Sigmoid colon (tissue), 7 donors: ENCODE measurements around the gene UGT1A1. TPM values are rescaled to one million over a fixed set of nuclear protein-coding genes. Genes with fewer than 3 reads are reported as not detected.

Experiments
- DNase-seq: peaks from one replicate; pipeline ENCODE4 v3.0.0-alpha.2; 2019
- H3K27ac ChIP-seq, 4 donors: fragments of 200-600 bp; sonication (generic); one replicate each; pipeline ENCODE4 v1.5.1; 2016 to 2019; ENCODE audit warnings: mild to moderate bottlenecking in 1 of 4
- H3K27me3 ChIP-seq, 3 donors: fragments of 200-600 bp; sonication (generic); one replicate each; pipeline ENCODE4 v1.5.1; 2019; ENCODE audit warnings: mild to moderate bottlenecking in 1 of 3
- H3K36me3 ChIP-seq, 4 donors: fragments of 200-600 bp; sonication (generic); one replicate each; pipeline ENCODE4 v1.5.1; 2016 to 2019
- H3K4me1 ChIP-seq, 4 donors: fragments of 200-600 bp; sonication (generic); one replicate each; pipeline ENCODE4 v1.5.1; 2017 to 2019
- H3K4me3 ChIP-seq, 4 donors: fragments of 200-600 bp; sonication (generic); one replicate each; pipeline ENCODE4 v1.5.1; 2017 to 2019; ENCODE audit warnings: mild to moderate bottlenecking in 2 of 4, moderate library complexity in 1 of 4
- H3K9me3 ChIP-seq, 4 donors: fragments of 200-600 bp in 3 of 4; sonication (generic) in 3 of 4; one replicate each; pipeline versions ENCODE4 v1.5.1 to v1.6.1; 2013 to 2019
- EP300 ChIP-seq, 4 donors: sonication (generic); formaldehyde crosslinking; IDR thresholded peaks; one replicate each; pipeline ENCODE4 v1.6.1; 2017; ENCODE audit warnings: antibody characterized with exemption in 4 of 4
- POLR2A ChIP-seq, 2 donors: fragments of 450-650 bp; IDR thresholded peaks; one replicate each; pipeline ENCODE4 v1.6.1; 2016; ENCODE audit warnings: antibody characterized with exemption in 2 of 2, mild to moderate bottlenecking in 2 of 2, moderate library complexity in 2 of 2
- POLR2AphosphoS5 ChIP-seq, 4 donors: sonication (generic); formaldehyde crosslinking; IDR thresholded peaks; one replicate each; pipeline ENCODE4 v1.6.1; 2017; ENCODE audit warnings: antibody characterized with exemption in 4 of 4
- WGBS, 2 donors: extraction: QIAGEN DNeasy Blood & Tissue Kit; methylation state at CpG; one replicate each; pipeline ENCODE4 v1.1.7; 2013; 5-methylcytosine and 5-hydroxymethylcytosine counted together
- intact Hi-C: fragments of 100-400 bp; cut with DNase I; formaldehyde crosslinking; loops from one replicate; pipeline ENCODE4 v1.15.1; 2023
- polyA plus RNA-seq, 3 donors: library from polyadenylated mRNA; stranded (reverse); fragments of 200-250 nt; gene quantifications; one replicate each; pipeline ENCODE4 v1.2.3, GENCODE V29; 2013
- total RNA-seq, 4 donors: library from RNA; depleted of rRNA; stranded (reverse); fragments of >200 nt; gene quantifications; one replicate each; pipeline ENCODE4 v1.1.0, GENCODE V29; 2016
- TF ChIP-seq, protein P1 (sequence below), 4 experiments: fragments of 450-650 bp in 3 of 4; fragments of 200-600 bp in 1 of 4; IDR thresholded peaks; one replicate each; pipeline ENCODE4 v1.5.1; 2016 to 2019; ENCODE audit warnings: antibody characterized with exemption in 4 of 4, mild to moderate bottlenecking in 3 of 4, moderate library complexity in 2 of 4
- donor health status: healthy with polysubstance abuse.
- donor health status: Bipolar disorder and iron deficiency.
- donor health status: healthy.

The UGT1A1 gene
- total and polyA plus RNA-seq, 7 donors = 0.74 to 2.8 (median 1.8) TPM; not detected in 4

DNA sequence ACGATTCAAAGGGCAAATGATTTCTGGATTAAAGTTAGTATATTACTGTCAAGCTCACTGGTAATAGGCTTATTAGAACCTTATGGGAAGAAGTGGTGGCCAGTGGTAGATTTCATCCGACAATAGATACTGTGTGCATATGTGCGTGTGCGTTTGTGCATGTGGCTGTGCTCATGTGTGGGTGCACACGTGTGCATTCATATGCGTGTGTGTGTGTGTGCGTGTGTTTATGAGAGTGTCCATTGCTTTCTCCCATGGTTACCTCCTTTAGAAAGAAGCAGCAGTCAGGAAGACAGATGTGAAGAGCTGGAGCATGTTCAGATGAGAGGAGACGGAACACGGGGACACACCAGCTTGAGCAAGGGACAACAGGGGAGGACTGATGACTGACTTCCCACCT, 9.2 kb downstream of the UGT1A1 start:
- 94 to 96% methylated on average over 9 of the region's 9 CpGs for WGBS, 2 donors
- intact Hi-C loops = no loop called here
- no peaks in the 10 kb centered on the region for H3K9me3 ChIP-seq
- TF ChIP-seq POLR2AphosphoS5 (IDR thresholded peaks at IDR 0.05) = no peak
- TF ChIP-seq, protein P1, sequence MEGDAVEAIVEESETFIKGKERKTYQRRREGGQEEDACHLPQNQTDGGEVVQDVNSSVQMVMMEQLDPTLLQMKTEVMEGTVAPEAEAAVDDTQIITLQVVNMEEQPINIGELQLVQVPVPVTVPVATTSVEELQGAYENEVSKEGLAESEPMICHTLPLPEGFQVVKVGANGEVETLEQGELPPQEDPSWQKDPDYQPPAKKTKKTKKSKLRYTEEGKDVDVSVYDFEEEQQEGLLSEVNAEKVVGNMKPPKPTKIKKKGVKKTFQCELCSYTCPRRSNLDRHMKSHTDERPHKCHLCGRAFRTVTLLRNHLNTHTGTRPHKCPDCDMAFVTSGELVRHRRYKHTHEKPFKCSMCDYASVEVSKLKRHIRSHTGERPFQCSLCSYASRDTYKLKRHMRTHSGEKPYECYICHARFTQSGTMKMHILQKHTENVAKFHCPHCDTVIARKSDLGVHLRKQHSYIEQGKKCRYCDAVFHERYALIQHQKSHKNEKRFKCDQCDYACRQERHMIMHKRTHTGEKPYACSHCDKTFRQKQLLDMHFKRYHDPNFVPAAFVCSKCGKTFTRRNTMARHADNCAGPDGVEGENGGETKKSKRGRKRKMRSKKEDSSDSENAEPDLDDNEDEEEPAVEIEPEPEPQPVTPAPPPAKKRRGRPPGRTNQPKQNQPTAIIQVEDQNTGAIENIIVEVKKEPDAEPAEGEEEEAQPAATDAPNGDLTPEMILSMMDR (IDR thresholded peaks at IDR 0.05) = no peak
- no peak for TF ChIP-seq POLR2A (IDR thresholded peaks at IDR 0.05)
- TF ChIP-seq EP300 (IDR thresholded peaks at IDR 0.05) = no peak
- H3K4me3 ChIP-seq = no peak overlapping the region
- H3K27ac ChIP-seq = no peak overlapping the region
- no peaks in the 10 kb centered on the region for H3K4me1 ChIP-seq
- DNase-seq = no peak
- no peaks in the 10 kb centered on the region for H3K36me3 ChIP-seq
- H3K27me3 ChIP-seq = no peaks in the 10 kb centered on the region

DNA sequence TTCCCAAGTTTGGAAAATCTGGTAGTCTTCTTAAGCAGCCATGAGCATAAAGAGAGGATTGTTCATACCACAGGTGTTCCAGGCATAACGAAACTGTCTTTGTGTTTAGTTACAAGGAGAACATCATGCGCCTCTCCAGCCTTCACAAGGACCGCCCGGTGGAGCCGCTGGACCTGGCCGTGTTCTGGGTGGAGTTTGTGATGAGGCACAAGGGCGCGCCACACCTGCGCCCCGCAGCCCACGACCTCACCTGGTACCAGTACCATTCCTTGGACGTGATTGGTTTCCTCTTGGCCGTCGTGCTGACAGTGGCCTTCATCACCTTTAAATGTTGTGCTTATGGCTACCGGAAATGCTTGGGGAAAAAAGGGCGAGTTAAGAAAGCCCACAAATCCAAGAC, 12.1 kb downstream of the UGT1A1 start:
- H3K27ac ChIP-seq = no peak overlapping the region
- H3K36me3 ChIP-seq = no peaks in the 10 kb centered on the region
- H3K27me3 ChIP-seq = no peaks in the 10 kb centered on the region
- TF ChIP-seq POLR2A (IDR thresholded peaks at IDR 0.05) = no peak
- no peak for TF ChIP-seq POLR2AphosphoS5 (IDR thresholded peaks at IDR 0.05)
- TF ChIP-seq, protein P1 (IDR thresholded peaks at IDR 0.05) = no peak
- TF ChIP-seq EP300 (IDR thresholded peaks at IDR 0.05) = no peak
- DNase-seq = no peak
- no peaks in the 10 kb centered on the region for H3K4me1 ChIP-seq
- H3K9me3 ChIP-seq = no peaks in the 10 kb centered on the region
- no peak overlapping the region for H3K4me3 ChIP-seq
- 93 to 95% methylated on average over 16 of the region's 16 CpGs for WGBS, 2 donors
- intact Hi-C loops = no loop called here

DNA sequence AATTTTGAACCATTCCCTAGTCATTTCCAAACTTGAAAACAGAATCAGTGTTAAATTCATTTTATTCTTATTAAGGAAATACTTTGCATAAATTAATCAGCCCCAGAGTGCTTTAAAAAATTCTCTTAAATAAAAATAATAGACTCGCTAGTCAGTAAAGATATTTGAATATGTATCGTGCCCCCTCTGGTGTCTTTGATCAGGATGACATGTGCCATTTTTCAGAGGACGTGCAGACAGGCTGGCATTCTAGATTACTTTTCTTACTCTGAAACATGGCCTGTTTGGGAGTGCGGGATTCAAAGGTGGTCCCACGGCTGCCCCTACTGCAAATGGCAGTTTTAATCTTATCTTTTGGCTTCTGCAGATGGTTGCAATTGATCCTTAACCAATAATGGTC, 12.5 kb downstream of the UGT1A1 start:
- H3K27me3 ChIP-seq = no peaks in the 10 kb centered on the region
- H3K4me1 ChIP-seq = no peaks in the 10 kb centered on the region
- H3K27ac ChIP-seq = no peak overlapping the region
- no peaks in the 10 kb centered on the region for H3K36me3 ChIP-seq
- 69 to 76% methylated on average over 5 of the region's 5 CpGs for WGBS, 2 donors
- no peaks in the 10 kb centered on the region for H3K9me3 ChIP-seq
- DNase-seq = no peak
- TF ChIP-seq, protein P1 (IDR thresholded peaks at IDR 0.05) = no peak
- TF ChIP-seq POLR2A (IDR thresholded peaks at IDR 0.05) = no peak
- no peak for TF ChIP-seq EP300 (IDR thresholded peaks at IDR 0.05)
- no peak for TF ChIP-seq POLR2AphosphoS5 (IDR thresholded peaks at IDR 0.05)
- intact Hi-C loops = no loop called here
- no peak overlapping the region for H3K4me3 ChIP-seq

DNA sequence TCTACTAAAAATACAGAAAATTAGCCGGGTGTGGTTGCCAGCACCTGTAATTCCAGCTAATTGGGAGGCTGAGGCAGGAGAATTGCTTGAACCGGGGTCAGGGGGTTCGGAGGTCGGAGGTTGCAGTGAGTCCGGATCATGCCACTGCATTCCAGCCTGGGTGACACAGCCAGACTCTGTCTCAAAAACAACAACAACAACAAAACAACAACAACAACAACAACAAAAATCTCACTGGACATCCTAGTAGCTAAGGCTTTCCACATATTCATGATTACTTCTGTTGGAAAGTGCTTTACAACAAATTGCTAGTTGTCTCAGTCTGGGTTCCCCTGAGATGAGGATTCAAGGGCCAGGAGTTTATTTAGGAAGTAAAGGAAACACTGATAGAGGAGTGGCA, 13.8 kb downstream of the UGT1A1 start:
- Histone ChIP-seq H3K4me3 (no peak overlapping the region), H3K9me3 (no peaks in the 10 kb centered on the region), H3K27ac (no peak overlapping the region), H3K4me1 (no peaks in the 10 kb centered on the region), H3K36me3 (no peaks in the 10 kb centered on the region), H3K27me3 (no peaks in the 10 kb centered on the region)
- intact Hi-C loops = no loop called here
- 92 to 95% methylated on average over 5 of the region's 5 CpGs for WGBS, 2 donors
- no peak for TF ChIP-seq EP300 (IDR thresholded peaks at IDR 0.05)
- TF ChIP-seq, protein P1 (IDR thresholded peaks at IDR 0.05) = no peak
- TF ChIP-seq POLR2AphosphoS5 (IDR thresholded peaks at IDR 0.05) = no peak
- no peak for TF ChIP-seq POLR2A (IDR thresholded peaks at IDR 0.05)
- DNase-seq = no peak

DNA sequence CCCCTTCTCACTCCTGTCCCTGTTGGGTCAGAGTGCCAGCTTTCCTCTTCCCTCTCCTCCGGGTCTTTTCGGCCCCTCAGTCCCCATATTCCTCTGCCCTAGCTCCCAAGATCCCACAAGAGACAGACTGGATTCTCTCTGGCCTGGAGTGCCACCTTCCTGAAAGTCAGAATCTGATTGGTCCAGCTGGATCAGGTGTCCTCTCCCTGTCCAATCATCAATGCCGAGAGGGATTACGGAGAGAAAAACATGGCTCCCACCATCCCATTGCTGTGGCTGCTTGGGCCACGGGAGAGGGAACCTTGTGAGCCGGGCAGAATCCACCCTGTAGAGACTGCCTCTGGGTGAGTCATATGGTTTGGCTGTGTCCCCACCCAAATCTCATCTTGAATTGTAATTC, 15.3 kb downstream of the UGT1A1 start:
- Histone ChIP-seq H3K4me3 (no peak overlapping the region), H3K9me3 (no peaks in the 10 kb centered on the region), H3K36me3 (no peaks in the 10 kb centered on the region), H3K4me1 (no peaks in the 10 kb centered on the region), H3K27me3 (no peaks in the 10 kb centered on the region), H3K27ac (no peak overlapping the region)
- no peak for TF ChIP-seq POLR2AphosphoS5 (IDR thresholded peaks at IDR 0.05)
- no peak for TF ChIP-seq EP300 (IDR thresholded peaks at IDR 0.05)
- TF ChIP-seq POLR2A (IDR thresholded peaks at IDR 0.05) = no peak
- TF ChIP-seq, protein P1 (IDR thresholded peaks at IDR 0.05) = no peak
- WGBS, 2 donors = 95 to 96% methylated on average over 6 of the region's 6 CpGs
- intact Hi-C loops = no loop called here
- DNase-seq = no peak
